Thoracic aorta (tissue), 2 donors: ENCODE measurements around the gene KHDRBS2. TPM values are rescaled to one million over a fixed set of nuclear protein-coding genes. Genes with fewer than 3 reads are reported as not detected.

ENCODE experiments used
- ATAC-seq: fragments of 150-250 bp; one replicate; pipeline ENCODE4 v1.8.0; 2017; ENCODE audit warnings: low read depth; ENCODE audit not compliant: insufficient number of reproducible peaks, low FRiP score
- DNase-seq: peaks from one replicate; pipeline ENCODE4 v3.0.0-alpha.2; 2020; ENCODE audit warnings: low spot score
- H3K27ac ChIP-seq, 2 donors: fragments of 200-600 bp; sonication (generic); 1 replicate in 1 of 2; 2 replicates in 1 of 2; pipeline ENCODE4 v1.5.1; 2016; ENCODE audit warnings: mild to moderate bottlenecking in 2 of 2, moderate library complexity in 2 of 2
- H3K27me3 ChIP-seq: fragments of 200-600 bp; sonication (generic); replicated peaks from 2 replicates; pipeline ENCODE4 v1.6.0; 2016; ENCODE audit warnings: mild to moderate bottlenecking; ENCODE audit not compliant: insufficient read depth
- H3K36me3 ChIP-seq: fragments of 200-600 bp; sonication (generic); one replicate; pipeline ENCODE4 v1.5.1; 2016
- H3K4me1 ChIP-seq, 2 donors: fragments of 200-600 bp; sonication (generic); 1 replicate in 1 of 2; 2 replicates in 1 of 2; pipeline versions ENCODE4 v1.5.1 to v1.6.0; 2016; ENCODE audit warnings: low read depth in 2 of 2, mild to moderate bottlenecking in 1 of 2; ENCODE audit not compliant: control insufficient read depth in 1 of 2
- H3K4me3 ChIP-seq: fragments of 200-600 bp; sonication (generic); 2 replicates; pipeline ENCODE4 v1.5.1; 2016; ENCODE audit warnings: mild to moderate bottlenecking
- H3K9me3 ChIP-seq: fragments of 200-600 bp; sonication (generic); 2 replicates; pipeline ENCODE4 v1.5.1; 2016
- CTCF ChIP-seq: fragments of 200-600 bp; sonication (generic); IDR thresholded peaks from one replicate; pipeline ENCODE4 v1.5.1; 2019; ENCODE audit warnings: antibody characterized with exemption
- total RNA-seq, 2 donors: library from RNA; depleted of rRNA; stranded (reverse); fragments of >200 nt; gene quantifications; one replicate each; pipeline versions ENCODE4 v1.1.0 to v1.2.3, GENCODE V29; 2016

The KHDRBS2 gene
- total RNA-seq, 2 donors from 2014 or later: 0.54 TPM; not detected in 1

GRCh38 chr6:61909486-61909885 lies 376.5 kb downstream of the KHDRBS2 start:
- ATAC-seq (no peak), DNase-seq (no peak)
- H3K4me3 ChIP-seq: no peak overlapping the region
- no peaks in the 10 kb centered on the region for H3K9me3 ChIP-seq
- no peaks in the 10 kb centered on the region for H3K27me3 ChIP-seq
- H3K4me1 ChIP-seq: no peaks in the 10 kb centered on the region
- no peak overlapping the region for H3K27ac ChIP-seq
- H3K36me3 ChIP-seq: no peaks in the 10 kb centered on the region
- no peak for TF ChIP-seq CTCF

- no peaks in the 10 kb centered on the region for H3K27me3 ChIP-seq
- no peaks in the 10 kb centered on the region for H3K36me3 ChIP-seq
Observed at GRCh38 chr6:61901748-61902147, 384.3 kb downstream of the KHDRBS2 start.

GRCh38 chr6:61894536-61894935 lies 391.5 kb downstream of the KHDRBS2 start:
- no peak for TF ChIP-seq CTCF
- no peaks in the 10 kb centered on the region for H3K4me1 ChIP-seq
- no peaks in the 10 kb centered on the region for H3K36me3 ChIP-seq
- H3K27ac ChIP-seq: no peak overlapping the region
- ATAC-seq (no peak), DNase-seq (no peak)
- no peak overlapping the region for H3K4me3 ChIP-seq
- H3K9me3 ChIP-seq: no peaks in the 10 kb centered on the region
- H3K27me3 ChIP-seq: no peaks in the 10 kb centered on the region

More at GRCh38 chr6:61901748-61902147, 384.3 kb downstream of the KHDRBS2 start:
- no peak for ATAC-seq
- Histone ChIP-seq H3K27ac (no peak overlapping the region), H3K4me1 (no peaks in the 10 kb centered on the region), H3K4me3 (no peak overlapping the region), H3K9me3 (no peaks in the 10 kb centered on the region)
- TF ChIP-seq CTCF: no peak
- DNase-seq: no peak

GRCh38 chr6:61887423-61887822 lies 398.6 kb downstream of the KHDRBS2 start:
- no peaks in the 10 kb centered on the region for H3K36me3 ChIP-seq
- no peaks in the 10 kb centered on the region for H3K9me3 ChIP-seq
- H3K4me1 ChIP-seq: no peaks in the 10 kb centered on the region
- ATAC-seq: no peak
- DNase-seq: no peak
- no peaks in the 10 kb centered on the region for H3K27me3 ChIP-seq
- TF ChIP-seq CTCF: no peak
- no peak overlapping the region for H3K4me3 ChIP-seq
- no peak overlapping the region for H3K27ac ChIP-seq

GRCh38 chr6:61886608-61887259 lies 399.3 kb downstream of the KHDRBS2 start:
- no peaks in the 10 kb centered on the region for H3K4me1 ChIP-seq
- H3K9me3 ChIP-seq: no peaks in the 10 kb centered on the region
- no peak overlapping the region for H3K4me3 ChIP-seq
- no peak overlapping the region for H3K27ac ChIP-seq
- no peaks in the 10 kb centered on the region for H3K36me3 ChIP-seq
- H3K27me3 ChIP-seq: no peaks in the 10 kb centered on the region
- DNase-seq: no peak
- no peak for ATAC-seq
- TF ChIP-seq CTCF: no peak
